Adrenal gland (tissue), 12 donors: ENCODE data around the gene THEM5. TPM values are rescaled to one million over a fixed set of nuclear protein-coding genes. Genes with fewer than 3 reads are reported as not detected.

Experiments used
- DNase-seq, 7 donors: peaks; one replicate each; pipeline ENCODE4 v3.0.0-alpha.2; 2019 to 2020
- H3K27ac ChIP-seq, 5 donors: fragments of 200-600 bp; sonication (generic) in 4 of 5; 1 replicate in 3 of 5; 2 replicates in 2 of 5; pipeline versions ENCODE4 v1.5.1 to v1.8.0; 2016 to 2020; ENCODE audit warnings: mild to moderate bottlenecking in 1 of 5
- H3K27me3 ChIP-seq: fragments of 200-600 bp; 2 replicates; pipeline ENCODE4 v1.8.0; 2021
- H3K36me3 ChIP-seq, 2 donors: fragments of 200-600 bp; replicated peaks in 1 of 2; 1 replicate in 1 of 2; 2 replicates in 1 of 2; pipeline versions ENCODE4 v1.5.1 to v1.8.0; 2018 to 2022
- H3K4me1 ChIP-seq, 2 donors: fragments of 200-600 bp; replicated peaks in 1 of 2; 1 replicate in 1 of 2; 2 replicates in 1 of 2; pipeline versions ENCODE4 v1.5.1 to v1.8.0; 2018 to 2021
- H3K4me3 ChIP-seq, 4 donors: fragments of 200-600 bp; sonication (generic) in 3 of 4; one replicate each; pipeline ENCODE4 v1.5.1; 2016 to 2018
- H3K9me3 ChIP-seq, 3 donors: fragments of 200-600 bp; sonication (generic) in 1 of 3; replicated peaks in 1 of 3; 1 replicate in 2 of 3; 2 replicates in 1 of 3; pipeline versions ENCODE4 v1.5.1 to v1.8.0; 2016 to 2021
- POLR2A ChIP-seq, 2 donors: fragments of 450-650 bp; IDR thresholded peaks; one replicate each; pipeline ENCODE4 v1.6.1; 2017; ENCODE audit warnings: antibody characterized with exemption in 2 of 2, mild to moderate bottlenecking in 2 of 2, moderate library complexity in 1 of 2
- WGBS, 4 donors: extraction: QIAGEN DNeasy Blood & Tissue Kit in 2 of 4; methylation state at CpG; one replicate each; pipeline versions ENCODE4 v1.1.5 to v1.1.7; 2013 to 2017; 5-methylcytosine and 5-hydroxymethylcytosine counted together
- intact Hi-C, 2 donors: fragments of 100-400 bp; cut with DNase I; formaldehyde crosslinking; loops; one replicate each; pipeline versions ENCODE4 v1.14.1 to v1.15.0; 2022 to 2023
- polyA plus RNA-seq, 3 donors: library from polyadenylated mRNA; stranded (reverse); fragments of 200-250 nt in 2 of 3; fragments of 350-450 nt in 1 of 3; fragmentation: Illumina TruSeq in 1 of 3; extraction: RNeasy Lipid Tissue Mini Kit (QIAGEN cat#74804) in 1 of 3; gene quantifications; one replicate each; pipeline ENCODE4 v1.2.3, GENCODE V29; 2013 to 2014
- total RNA-seq, 9 donors: library from RNA; depleted of rRNA in 4 of 9; stranded (reverse); fragments of >200 nt in 4 of 9; fragments of 120-200 nt in 1 of 9; fragmentation: NEBNext Ultra II Directional in 1 of 9; extraction: Animal tissue kit (Norgen Biotek cat#: 25700) in 1 of 9; gene quantifications; one replicate each; pipeline versions ENCODE4 v1.1.0 to v1.2.4, GENCODE V29; 2013 to 2023
- TF ChIP-seq, protein P1 (sequence below), 6 experiments: fragments of 450-650 bp in 4 of 6; fragments of 200-600 bp in 2 of 6; sonication (generic) in 1 of 6; IDR thresholded peaks; 1 replicate in 5 of 6; 2 replicates in 1 of 6; pipeline versions ENCODE4 v1.5.1 to v1.8.0; 2016 to 2021; ENCODE audit warnings: antibody characterized with exemption in 6 of 6, mild to moderate bottlenecking in 2 of 6, moderate library complexity in 1 of 6
- donor health status: healthy with polysubstance abuse.
- donor health status: Bipolar disorder and iron deficiency.
- donor health status: DM: yes; HTN: yes; CAD: no.
- donor health status: DM: no; HTN: no; CAD: no.
- donor health status: DM: no; HTN: no; CAD: no.
- donor health status: DM: yes; HTN: yes; CAD: no.

THEM5 gene
- total and polyA plus RNA-seq, 12 donors, result not detected

DNA sequence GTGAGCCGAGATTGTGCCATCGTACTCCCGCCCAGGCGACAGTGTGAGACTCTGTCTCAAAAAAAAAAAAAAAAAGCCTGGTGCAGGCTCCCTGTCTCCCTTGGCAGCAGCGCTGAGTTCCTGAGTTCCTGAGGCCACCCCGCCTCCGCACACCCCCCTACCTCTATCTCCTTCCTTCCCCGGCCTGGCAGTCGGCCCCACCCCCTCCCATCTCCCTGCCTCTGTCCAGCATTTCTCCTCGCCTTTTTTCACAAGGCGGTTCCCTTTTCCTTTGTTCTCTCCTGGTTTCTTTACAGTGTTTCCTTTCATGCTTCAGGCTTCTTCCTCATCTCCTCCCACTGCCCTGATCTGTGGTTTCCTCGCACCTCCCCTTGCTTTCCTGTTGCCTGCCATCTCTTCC lies 24.6 kb downstream of the THEM5 start:
- Histone ChIP-seq H3K4me1 (peaks cover 0 to 7% of the 10 kb centered on the region in 2 donors), H3K27ac (no peak overlapping the region), H3K9me3 (no peaks in the 10 kb centered on the region), H3K27me3 (no peaks in the 10 kb centered on the region), H3K36me3 (no peaks in the 10 kb centered on the region), H3K4me3 (no peak overlapping the region)
- DNase-seq, result peak; percentile 57 to 91 (median 83)
- TF ChIP-seq POLR2A (IDR thresholded peaks at IDR 0.05), result no peak
- TF ChIP-seq, protein P1, sequence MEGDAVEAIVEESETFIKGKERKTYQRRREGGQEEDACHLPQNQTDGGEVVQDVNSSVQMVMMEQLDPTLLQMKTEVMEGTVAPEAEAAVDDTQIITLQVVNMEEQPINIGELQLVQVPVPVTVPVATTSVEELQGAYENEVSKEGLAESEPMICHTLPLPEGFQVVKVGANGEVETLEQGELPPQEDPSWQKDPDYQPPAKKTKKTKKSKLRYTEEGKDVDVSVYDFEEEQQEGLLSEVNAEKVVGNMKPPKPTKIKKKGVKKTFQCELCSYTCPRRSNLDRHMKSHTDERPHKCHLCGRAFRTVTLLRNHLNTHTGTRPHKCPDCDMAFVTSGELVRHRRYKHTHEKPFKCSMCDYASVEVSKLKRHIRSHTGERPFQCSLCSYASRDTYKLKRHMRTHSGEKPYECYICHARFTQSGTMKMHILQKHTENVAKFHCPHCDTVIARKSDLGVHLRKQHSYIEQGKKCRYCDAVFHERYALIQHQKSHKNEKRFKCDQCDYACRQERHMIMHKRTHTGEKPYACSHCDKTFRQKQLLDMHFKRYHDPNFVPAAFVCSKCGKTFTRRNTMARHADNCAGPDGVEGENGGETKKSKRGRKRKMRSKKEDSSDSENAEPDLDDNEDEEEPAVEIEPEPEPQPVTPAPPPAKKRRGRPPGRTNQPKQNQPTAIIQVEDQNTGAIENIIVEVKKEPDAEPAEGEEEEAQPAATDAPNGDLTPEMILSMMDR (IDR thresholded peaks at IDR 0.05), result no peak
- intact Hi-C loops, result no loop called here
- WGBS, 4 donors, result 1 to 8% (median 3%) methylated on average over 8 to 12 of the region's 12 CpGs

DNA sequence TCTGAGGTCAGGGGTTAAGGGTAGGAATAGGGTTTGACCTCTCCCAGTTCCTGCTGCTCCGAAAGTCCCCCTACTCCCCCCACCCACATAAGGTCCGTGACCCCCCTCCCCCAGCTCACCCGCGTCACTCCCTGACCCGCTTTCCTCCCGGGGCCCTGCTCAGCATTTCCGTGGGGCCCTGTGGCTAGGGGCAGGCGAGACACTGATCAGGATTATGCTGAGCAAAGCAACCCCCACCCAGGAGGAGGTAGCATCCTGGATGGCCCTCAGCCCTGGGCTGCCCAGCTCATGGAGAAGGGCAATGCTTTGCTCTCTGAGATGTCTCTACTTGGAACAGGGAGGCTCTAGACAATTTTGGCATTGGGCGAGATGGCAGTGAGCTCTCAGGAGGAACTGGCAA lies 25.7 kb downstream of the THEM5 start:
- 52 to 63% (median 57%) methylated on average over 1 to 9 of the region's 9 CpGs for WGBS, 4 donors
- TF ChIP-seq, protein P1 (IDR thresholded peaks at IDR 0.05), result no peak
- TF ChIP-seq POLR2A (IDR thresholded peaks at IDR 0.05), result no peak

DNA sequence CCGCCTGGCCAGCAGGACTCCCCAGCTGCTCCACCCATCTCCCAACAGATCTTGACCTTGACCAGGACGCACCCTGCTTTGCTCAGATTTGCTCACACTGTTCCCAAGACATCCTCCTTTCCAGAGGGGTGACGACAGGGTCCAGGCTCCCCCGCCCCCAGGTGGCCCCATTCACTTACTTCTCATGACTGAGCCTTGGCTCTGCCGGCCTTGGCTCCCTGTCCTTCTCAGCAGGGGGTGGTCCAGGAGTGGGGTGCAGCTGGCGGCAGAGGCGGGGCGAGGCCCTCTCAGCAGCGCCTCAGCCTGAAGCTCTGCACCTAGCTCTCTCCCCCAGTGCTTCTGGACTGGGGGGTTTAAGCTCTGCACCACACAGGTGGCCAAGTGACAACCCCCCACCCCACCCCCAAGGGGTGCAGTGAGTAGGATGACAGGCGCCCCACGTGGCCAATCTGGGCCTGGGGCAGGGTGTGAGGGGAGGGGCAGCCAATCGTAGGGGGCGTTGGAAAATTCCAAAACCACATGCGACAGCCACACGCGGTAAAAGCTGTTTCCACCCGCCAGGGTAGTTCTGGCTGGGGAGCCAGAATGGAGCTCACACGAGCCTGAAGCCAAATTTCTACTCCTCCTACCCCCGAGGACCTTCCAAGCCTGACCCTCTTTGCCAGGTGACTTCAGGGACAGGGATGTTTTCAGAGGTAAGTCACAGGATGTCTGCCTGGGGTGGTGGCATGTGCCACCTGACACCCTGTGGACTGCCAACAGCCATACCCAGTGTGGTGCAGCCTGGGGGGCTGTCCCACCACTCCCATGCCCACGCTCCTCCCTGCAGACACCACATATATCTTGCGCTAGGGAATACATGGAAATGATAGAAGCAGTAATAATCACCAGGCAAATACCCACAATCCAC lies 27.5 kb downstream of the THEM5 start:
- 57 to 69% (median 64%) methylated on average over 8 to 21 of the region's 21 CpGs for WGBS, 4 donors
- no peak for DNase-seq
- Histone ChIP-seq H3K4me1 (peaks cover 0 to 7% of the 10 kb centered on the region in 2 donors), H3K4me3 (no peak overlapping the region), H3K27ac (no peak overlapping the region), H3K9me3 (no peaks in the 10 kb centered on the region), H3K36me3 (no peaks in the 10 kb centered on the region), H3K27me3 (no peaks in the 10 kb centered on the region)
- TF ChIP-seq, protein P1 (IDR thresholded peaks at IDR 0.05), result no peak
- no peak for TF ChIP-seq POLR2A (IDR thresholded peaks at IDR 0.05)
- intact Hi-C loops, result no loop called here

More for the DNA sequence above, 25.7 kb downstream of the THEM5 start:
- Histone ChIP-seq H3K9me3 (no peaks in the 10 kb centered on the region), H3K4me3 (no peak overlapping the region), H3K27ac (no peak overlapping the region), H3K27me3 (no peaks in the 10 kb centered on the region), H3K4me1 (peaks cover 0 to 7% of the 10 kb centered on the region in 2 donors), H3K36me3 (no peaks in the 10 kb centered on the region)
- intact Hi-C loops, result no loop called here
- no peak for DNase-seq

DNA sequence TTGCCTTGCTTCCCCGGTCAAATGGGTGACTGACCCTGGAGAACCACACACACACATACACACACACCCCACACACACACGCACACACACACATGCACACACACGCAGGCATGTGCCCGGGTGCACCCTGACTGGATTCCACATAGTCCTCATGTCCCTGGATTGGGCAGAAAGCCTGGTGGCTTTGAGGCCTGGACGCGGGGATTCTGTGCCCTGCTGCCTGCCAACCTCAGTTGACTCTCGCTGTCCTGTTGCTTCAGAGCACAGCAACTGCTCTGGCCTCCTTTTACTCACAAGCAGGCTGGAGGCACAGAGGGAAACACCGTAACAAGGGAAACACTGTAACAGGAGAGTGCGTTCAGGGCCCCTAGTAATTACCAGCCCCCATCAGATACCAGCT lies 28.3 kb downstream of the THEM5 start:
- no peaks in the 10 kb centered on the region for H3K9me3 ChIP-seq
- no peaks in the 10 kb centered on the region for H3K36me3 ChIP-seq
- 54 to 81% (median 74%) methylated on average over 3 to 9 of the region's 9 CpGs for WGBS, 4 donors
- no peaks in the 10 kb centered on the region for H3K27me3 ChIP-seq
- TF ChIP-seq, protein P1 (IDR thresholded peaks at IDR 0.05), result no peak
- no peak for TF ChIP-seq POLR2A (IDR thresholded peaks at IDR 0.05)
- no peak overlapping the region for H3K4me3 ChIP-seq
- no peak overlapping the region for H3K27ac ChIP-seq
- peaks cover 0 to 10% of the 10 kb centered on the region in 2 donors for H3K4me1 ChIP-seq
- intact Hi-C loops, result no loop called here
- no peak for DNase-seq
